Activated CD8-positive, alpha-beta T cell treated with anti-CD3 and anti-CD28 coated beads, Interleukin-2, amount 10 ng/mL, durations not matched to agents 7 days and 5 days (primary cell): Measurements from ENCODE around the gene ABRAXAS1. TPM values are rescaled to one million over a fixed set of nuclear protein-coding genes. Genes with fewer than 3 reads are reported as not detected.

Source experiments
- ATAC-seq: fragments of 150-1000 bp; cut with Tn5 transposase; one replicate; pipeline ENCODE4 v1.10.0; 2021; ENCODE audit warnings: moderate library complexity
- CTCF ChIA-PET: fragments of 350-600 bp; sonication (Branson Sonifier 250); formaldehyde crosslinking; loops from one replicate; lab custom pipeline; 2021; ENCODE audit warnings: antibody characterized with exemption; lab: Charles Lee
- POLR2A ChIA-PET: fragments of 350-600 bp; sonication (Branson Sonifier 250); formaldehyde crosslinking; loops from one replicate; lab custom pipeline; 2021; ENCODE audit warnings: antibody characterized with exemption; lab: Charles Lee
- DNase-seq: peaks from one replicate; pipeline ENCODE4 v3.0.0-alpha.2; 2020
- H3K27ac Mint-ChIP-seq: one replicate; pipeline ENCODE4 v1.8.0; 2021; ENCODE audit warnings: mild to moderate bottlenecking, mixed read lengths
- H3K27me3 Mint-ChIP-seq: one replicate; pipeline ENCODE4 v1.8.0; 2021; ENCODE audit warnings: low read depth, mixed read lengths
- H3K36me3 Mint-ChIP-seq: one replicate; pipeline ENCODE4 v1.8.0; 2021; ENCODE audit warnings: low read depth, mixed read lengths
- H3K4me1 Mint-ChIP-seq: one replicate; pipeline ENCODE4 v1.8.0; 2021; ENCODE audit warnings: low read depth, mixed read lengths
- H3K4me3 Mint-ChIP-seq: one replicate; pipeline ENCODE4 v1.8.0; 2021; ENCODE audit warnings: mild to moderate bottlenecking, mixed read lengths
- H3K9me3 Mint-ChIP-seq: one replicate; pipeline ENCODE4 v1.8.0; 2022; ENCODE audit warnings: mixed read lengths; ENCODE audit not compliant: insufficient read depth
- total RNA-seq, 2 experiments: library from RNA; stranded (reverse); gene quantifications; one replicate each; pipeline ENCODE4 v1.2.3, GENCODE V29; 2021

The ABRAXAS1 gene
- total RNA-seq, 2 experiments from 2014 or later = 10.3 to 14.0 TPM

GRCh38 chr4:83440899-83441298 is 44.0 kb downstream of the ABRAXAS1 start:
- POLR2A ChIA-PET = no interaction called here
- ATAC-seq (no peak), DNase-seq (no peak)
- H3K27me3 Mint-ChIP-seq = no peaks in the 10 kb centered on the region
- no peaks in the 10 kb centered on the region for H3K9me3 Mint-ChIP-seq
- no peak overlapping the region for H3K4me3 Mint-ChIP-seq
- H3K4me1 Mint-ChIP-seq = no peaks in the 10 kb centered on the region
- peaks cover 42% of the 10 kb centered on the region for H3K36me3 Mint-ChIP-seq
- no peak overlapping the region for H3K27ac Mint-ChIP-seq
- CTCF ChIA-PET = no interaction called here

GRCh38 chr4:83440148-83440814 is 44.6 kb downstream of the ABRAXAS1 start:
- Mint-ChIP-seq H3K27me3 (no peaks in the 10 kb centered on the region), H3K27ac (no peak overlapping the region), H3K9me3 (no peaks in the 10 kb centered on the region), H3K4me1 (no peaks in the 10 kb centered on the region), H3K4me3 (no peak overlapping the region), H3K36me3 (peaks cover 41% of the 10 kb centered on the region)
- no peak for ATAC-seq
- ChIA-PET CTCF (no interaction called here), POLR2A (no interaction called here)
- no peak for DNase-seq

DNA sequence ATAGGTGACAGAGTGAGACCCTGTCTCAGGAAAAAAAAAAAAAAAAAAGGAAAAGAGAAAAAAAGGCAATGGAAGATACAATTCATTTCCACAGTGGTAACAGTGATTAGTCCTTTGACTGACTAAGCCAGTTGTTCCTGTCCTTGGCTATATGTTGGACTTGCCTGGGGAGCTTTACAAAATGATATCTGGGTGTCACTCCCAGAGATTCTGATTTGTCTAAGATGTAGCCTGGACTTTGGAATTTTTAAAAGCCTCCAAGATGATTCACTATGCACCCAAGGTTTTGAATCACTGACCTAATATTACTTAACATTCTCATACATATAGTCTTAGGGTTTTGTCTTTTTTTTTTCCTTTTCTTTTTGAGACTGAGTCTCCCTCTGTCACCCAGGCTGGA is 46.2 kb downstream of the ABRAXAS1 start:
- no peak for DNase-seq

GRCh38 chr4:83436680-83437079 is 48.2 kb downstream of the ABRAXAS1 start:
- no peak for DNase-seq
- POLR2A ChIA-PET = interaction anchor here (0.7 kb wide), 1 partner anchor 66 kb away, joined by 3 read pairs; no protein-coding TSS in a partner anchor
- Mint-ChIP-seq H3K9me3 (no peaks in the 10 kb centered on the region), H3K4me1 (no peaks in the 10 kb centered on the region), H3K27ac (no peak overlapping the region), H3K27me3 (no peaks in the 10 kb centered on the region), H3K4me3 (no peak overlapping the region), H3K36me3 (peaks cover 34% of the 10 kb centered on the region)
- CTCF ChIA-PET = no interaction called here
- ATAC-seq = no peak

More for the DNA sequence above, 46.2 kb downstream of the ABRAXAS1 start:
- ATAC-seq = no peak
- no peak overlapping the region for H3K4me3 Mint-ChIP-seq
- H3K27me3 Mint-ChIP-seq = no peaks in the 10 kb centered on the region
- no peaks in the 10 kb centered on the region for H3K4me1 Mint-ChIP-seq
- ChIA-PET POLR2A (no interaction called here), CTCF (no interaction called here)
- no peak overlapping the region for H3K27ac Mint-ChIP-seq
- peaks cover 39% of the 10 kb centered on the region for H3K36me3 Mint-ChIP-seq
- no peaks in the 10 kb centered on the region for H3K9me3 Mint-ChIP-seq

- ATAC-seq (no peak), DNase-seq (no peak)
- H3K27me3 Mint-ChIP-seq = no peaks in the 10 kb centered on the region
- H3K4me1 Mint-ChIP-seq = peaks cover 3% of the 10 kb centered on the region
- H3K4me3 Mint-ChIP-seq = no peak overlapping the region
- POLR2A ChIA-PET = no interaction called here
- H3K9me3 Mint-ChIP-seq = no peaks in the 10 kb centered on the region
- peaks cover 34% of the 10 kb centered on the region for H3K36me3 Mint-ChIP-seq
- CTCF ChIA-PET = no interaction called here
- no peak overlapping the region for H3K27ac Mint-ChIP-seq
These were observed 53.7 kb downstream of the ABRAXAS1 start for GRCh38 chr4:83431200-83431599.

GRCh38 chr4:83418211-83418610 is 66.7 kb downstream of the ABRAXAS1 start:
- DNase-seq = no peak
- no peaks in the 10 kb centered on the region for H3K4me1 Mint-ChIP-seq
- POLR2A ChIA-PET = no interaction called here
- H3K36me3 Mint-ChIP-seq = peaks cover 36% of the 10 kb centered on the region
- CTCF ChIA-PET = interaction anchor here (2.0 kb wide), 1 partner anchor 56 kb away, joined by 5 read pairs; no protein-coding TSS in a partner anchor
- no peak overlapping the region for H3K27ac Mint-ChIP-seq
- ATAC-seq = no peak
- H3K27me3 Mint-ChIP-seq = no peaks in the 10 kb centered on the region
- H3K9me3 Mint-ChIP-seq = no peaks in the 10 kb centered on the region
- H3K4me3 Mint-ChIP-seq = no peak overlapping the region

- H3K4me3 Mint-ChIP-seq = no peak overlapping the region
- ATAC-seq = no peak
- DNase-seq = no peak
- H3K27me3 Mint-ChIP-seq = no peaks in the 10 kb centered on the region
- H3K27ac Mint-ChIP-seq = peak overlapping the region; percentile 30
- CTCF ChIA-PET = no interaction called here
- peaks cover 37% of the 10 kb centered on the region for H3K36me3 Mint-ChIP-seq
- H3K4me1 Mint-ChIP-seq = no peaks in the 10 kb centered on the region
- no peaks in the 10 kb centered on the region for H3K9me3 Mint-ChIP-seq
- POLR2A ChIA-PET = no interaction called here
These were observed 67.3 kb downstream of the ABRAXAS1 start for GRCh38 chr4:83417566-83417965.

DNA sequence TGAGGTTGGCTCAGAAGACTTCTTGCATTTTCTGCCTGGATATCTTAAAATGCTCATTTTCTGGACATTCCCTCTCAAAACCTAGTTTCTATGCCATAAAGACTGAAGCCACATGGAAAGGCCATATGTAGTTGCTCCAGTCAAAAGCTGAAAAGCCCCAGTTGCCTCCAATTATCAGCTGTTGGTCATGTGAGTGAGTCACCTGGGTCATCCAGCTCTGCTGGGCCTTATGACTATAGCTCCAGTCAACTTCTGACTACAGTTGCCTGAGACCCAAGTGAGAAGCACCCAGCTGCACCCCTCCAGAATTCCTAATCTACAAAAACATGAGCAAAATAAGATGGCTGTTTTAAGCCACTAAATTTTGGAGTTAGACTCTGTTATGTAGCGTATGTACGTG is 71.2 kb downstream of the ABRAXAS1 start:
- no peak for ATAC-seq
- Mint-ChIP-seq H3K36me3 (peaks cover 39% of the 10 kb centered on the region), H3K27me3 (no peaks in the 10 kb centered on the region), H3K9me3 (no peaks in the 10 kb centered on the region), H3K27ac (no peak overlapping the region), H3K4me3 (no peak overlapping the region), H3K4me1 (no peaks in the 10 kb centered on the region)
- ChIA-PET POLR2A (interaction anchor here (0.8 to 0.9 kb wide), 2 partner anchors 9 kb away, joined by 3 to 4 read pairs; no protein-coding TSS in a partner anchor), CTCF (interaction anchor here (0.7 kb wide), 1 partner anchor 20 kb away, joined by 3 read pairs; no protein-coding TSS in a partner anchor)
- DNase-seq = no peak

Other genes starting within 250 kb of the ABRAXAS1 start
- gene COQ2, start 200.3 kb downstream of the ABRAXAS1 start, total RNA-seq = 10 to 100 TPM; 21.3 to 21.9 TPM
- 10 to 100 TPM; 17.8 to 19.0 TPM for gene HPSE, start 150.3 kb downstream of the ABRAXAS1 start, total RNA-seq
- 10 to 100 TPM; 17.5 to 18.6 TPM for gene HELQ, start 29.3 kb downstream of the ABRAXAS1 start, total RNA-seq
- gene MRPS18C, start 29.0 kb downstream of the ABRAXAS1 start, total RNA-seq = 10 to 100 TPM; 69.7 to 72.1 TPM
- gene GPAT3, start 51.0 kb upstream of the ABRAXAS1 start, total RNA-seq = 1 to 10 TPM; 2.8 to 2.9 TPM